Neural progenitor cell (in vitro differentiated cells): ENCODE data around the gene HIPK2.

Source experiments
- CTCF ChIP-seq: fragments of 200-600 bp; sonication (generic); IDR thresholded peaks from 2 replicates; pipeline ENCODE4 v1.5.1; 2017; ENCODE audit warnings: antibody characterized with exemption, mild to moderate bottlenecking
- EZH2 ChIP-seq: fragments of 200-600 bp; sonication (generic); IDR thresholded peaks from 2 replicates; pipeline ENCODE4 v1.6.1; 2017; ENCODE audit warnings: antibody characterized with exemption, mild to moderate bottlenecking, moderate library complexity

- TF ChIP-seq EZH2 (no peak), CTCF (no peak)
These were observed 117.3 kb downstream of the HIPK2 start for GRCh38 chr7:139660317-139661042.
